CD14-positive monocyte (primary cell): ENCODE measurements around the gene OPA1. TPM values are rescaled to one million over a fixed set of nuclear protein-coding genes. Genes with fewer than 3 reads are reported as not detected.

Source experiments
- DNase-seq, 3 donors: peaks; one replicate each; pipeline ENCODE4 v3.0.0-alpha.2; 2011 to 2022
- H2AFZ ChIP-seq: 2 replicates; pipeline ENCODE4 v1.6.0; 2012; ENCODE audit warnings: mild to moderate bottlenecking, low read depth, low read length, inconsistent platforms; ENCODE audit not compliant: insufficient read depth, poor library complexity, severe bottlenecking
- H3K27ac ChIP-seq, 2 donors: 1 replicate in 1 of 2; 2 replicates in 1 of 2; pipeline ENCODE4 v1.5.1; 2012 to 2013; ENCODE audit warnings: low read length in 2 of 2, control low read depth in 1 of 2, inconsistent platforms in 1 of 2, low read depth in 1 of 2, mild to moderate bottlenecking in 1 of 2
- H3K27me3 ChIP-seq, 2 donors: one replicate each; pipeline versions ENCODE4 v1.6.0 to v1.6.1; 2011 to 2013; ENCODE audit warnings: low read length in 2 of 2; ENCODE audit not compliant: control insufficient read depth in 2 of 2, insufficient read depth in 2 of 2
- H3K36me3 ChIP-seq, 2 donors: replicated peaks in 1 of 2; 1 replicate in 1 of 2; 2 replicates in 1 of 2; pipeline versions ENCODE4 v1.5.1 to v1.6.1; 2012 to 2013; ENCODE audit warnings: low read length in 2 of 2, control low read depth in 1 of 2, inconsistent platforms in 1 of 2, mild to moderate bottlenecking in 1 of 2; ENCODE audit not compliant: insufficient read depth in 2 of 2, control insufficient read depth in 1 of 2
- H3K4me1 ChIP-seq, 2 donors: 1 replicate in 1 of 2; 2 replicates in 1 of 2; pipeline versions ENCODE4 v1.5.1 to v1.6.1; 2012 to 2013; ENCODE audit warnings: low read length in 2 of 2, control low read depth in 1 of 2, inconsistent platforms in 1 of 2, mild to moderate bottlenecking in 1 of 2, moderate library complexity in 1 of 2; ENCODE audit not compliant: insufficient read depth in 2 of 2, control insufficient read depth in 1 of 2
- H3K4me2 ChIP-seq: replicated peaks from 2 replicates; pipeline ENCODE3; 2012; ENCODE audit warnings: low read length, moderate library complexity, mild to moderate bottlenecking; ENCODE audit not compliant: poor library complexity, severe bottlenecking; ENCODE audit errors: extremely low read depth
- H3K4me3 ChIP-seq, 3 experiments: fragments of 200-600 bp in 1 of 3; sonication (generic) in 1 of 3; replicated peaks in 1 of 3; 1 replicate in 2 of 3; 2 replicates in 1 of 3; pipeline ENCODE4 v1.5.1; 2011 to 2013; ENCODE audit warnings: low read length in 3 of 3, mild to moderate bottlenecking in 3 of 3, control low read depth in 2 of 3, low read depth in 2 of 3, inconsistent platforms in 1 of 3, moderate library complexity in 1 of 3
- H3K79me2 ChIP-seq: 2 replicates; pipeline ENCODE4 v1.6.0; 2012; ENCODE audit warnings: mild to moderate bottlenecking, control low read depth, inconsistent platforms, low read length, moderate library complexity; ENCODE audit not compliant: insufficient read depth
- H3K9ac ChIP-seq: 2 replicates; pipeline ENCODE4 v1.6.0; 2017; ENCODE audit warnings: low read length, mild to moderate bottlenecking; ENCODE audit not compliant: insufficient read depth, poor library complexity, severe bottlenecking
- H3K9me3 ChIP-seq, 2 donors: replicated peaks in 1 of 2; 1 replicate in 1 of 2; 2 replicates in 1 of 2; pipeline versions ENCODE4 v1.5.1 to v1.6.1; 2012 to 2013; ENCODE audit warnings: low read length in 2 of 2, control low read depth in 1 of 2; ENCODE audit not compliant: control insufficient read depth in 1 of 2, insufficient read depth in 1 of 2
- H4K20me1 ChIP-seq: 2 replicates; pipeline ENCODE4 v1.6.0; 2012; ENCODE audit warnings: mild to moderate bottlenecking, low read length, control low read depth, moderate library complexity; ENCODE audit not compliant: insufficient read depth
- H3K27ac Mint-ChIP-seq, 7 donors: one replicate each; pipeline ENCODE4 v1.8.0; 2020; ENCODE audit warnings: mild to moderate bottlenecking in 7 of 7, mixed read lengths in 7 of 7, moderate library complexity in 6 of 7, inconsistent platforms in 2 of 7
- H3K27me3 Mint-ChIP-seq, 3 donors: one replicate each; pipeline ENCODE4 v1.8.0; 2021 to 2022; ENCODE audit warnings: low read depth in 3 of 3, mild to moderate bottlenecking in 3 of 3, mixed read lengths in 3 of 3, moderate library complexity in 3 of 3, inconsistent platforms in 1 of 3
- H3K36me3 Mint-ChIP-seq, 2 donors: one replicate each; pipeline ENCODE4 v1.8.0; 2020; ENCODE audit warnings: mixed read lengths in 2 of 2, inconsistent platforms in 1 of 2, mild to moderate bottlenecking in 1 of 2
- H3K4me1 Mint-ChIP-seq: one replicate; pipeline ENCODE4 v1.8.0; 2020; ENCODE audit warnings: mild to moderate bottlenecking, mixed read lengths
- H3K4me3 Mint-ChIP-seq, 2 donors: one replicate each; pipeline ENCODE4 v1.8.0; 2020; ENCODE audit warnings: mild to moderate bottlenecking in 2 of 2, mixed read lengths in 2 of 2, moderate library complexity in 1 of 2
- H3K9me3 Mint-ChIP-seq, 7 donors: one replicate each; pipeline ENCODE4 v1.8.0; 2020 to 2022; ENCODE audit warnings: mixed read lengths in 7 of 7, mild to moderate bottlenecking in 6 of 7, moderate library complexity in 6 of 7, inconsistent platforms in 2 of 7
- WGBS: methylation state at CpG from one replicate; pipeline ENCODE4 v1.1.5; 2013; ENCODE audit warnings: missing lambda C conversion rate; ENCODE audit not compliant: insufficient coverage; 5-methylcytosine and 5-hydroxymethylcytosine counted together
- intact Hi-C, 2 donors: fragments of 100-400 bp; cut with micrococcal nuclease; formaldehyde crosslinking; loops; one replicate each; pipeline versions ENCODE4 v1.15.0 to v1.15.1; 2023
- polyA plus RNA-seq, 3 donors: library from polyadenylated mRNA; depleted of rRNA in 1 of 3; unstranded in 2 of 3; stranded (reverse) in 1 of 3; fragments of 300-500 nt in 2 of 3; fragments of >200 nt in 1 of 3; fragmentation: Illumina TruSeq in 2 of 3; gene quantifications; 1 replicate in 2 of 3; 2 replicates in 1 of 3; pipeline ENCODE4 v1.2.3, GENCODE V29; 2012 to 2021
- TF ChIP-seq, protein P1 (sequence below): fragments of 200-600 bp; IDR thresholded peaks from one replicate; pipeline ENCODE4 v1.8.0; 2022; ENCODE audit warnings: antibody characterized with exemption, mild to moderate bottlenecking

OPA1 gene
- polyA plus RNA-seq, 3 donors, result 15.4 to 26.5 (median 18.1) TPM

DNA sequence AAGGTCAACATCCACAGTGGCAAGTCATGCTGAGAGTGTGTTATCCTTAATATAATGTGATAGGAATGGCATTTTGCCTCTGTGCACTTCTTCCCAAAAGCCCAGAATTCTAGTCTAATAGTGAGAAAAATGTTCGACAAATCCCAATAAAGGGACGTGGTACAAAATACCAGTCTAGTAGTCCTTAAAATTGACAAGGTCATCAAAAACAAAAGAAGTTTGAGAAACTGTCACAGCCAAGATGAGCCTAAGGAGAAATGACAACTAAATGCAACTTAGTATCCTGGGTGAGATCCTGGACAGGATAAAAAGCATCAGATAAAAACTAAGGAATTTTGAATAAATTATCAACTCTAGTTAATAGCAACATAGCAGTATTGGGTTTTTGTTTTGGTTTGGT, 23.9 kb upstream of the OPA1 start:
- no peak overlapping the region for H3K4me2 ChIP-seq
- DNase-seq, result no peak
- peaks cover 0 to under 1% (median 0%) of the 10 kb centered on the region in 7 donors for H3K9me3 Mint-ChIP-seq
- H3K4me1 Mint-ChIP-seq, result peaks cover 5% of the 10 kb centered on the region
- no peaks in the 10 kb centered on the region for H4K20me1 ChIP-seq
- H3K4me3 ChIP-seq, result no peak overlapping the region
- TF ChIP-seq, protein P1, sequence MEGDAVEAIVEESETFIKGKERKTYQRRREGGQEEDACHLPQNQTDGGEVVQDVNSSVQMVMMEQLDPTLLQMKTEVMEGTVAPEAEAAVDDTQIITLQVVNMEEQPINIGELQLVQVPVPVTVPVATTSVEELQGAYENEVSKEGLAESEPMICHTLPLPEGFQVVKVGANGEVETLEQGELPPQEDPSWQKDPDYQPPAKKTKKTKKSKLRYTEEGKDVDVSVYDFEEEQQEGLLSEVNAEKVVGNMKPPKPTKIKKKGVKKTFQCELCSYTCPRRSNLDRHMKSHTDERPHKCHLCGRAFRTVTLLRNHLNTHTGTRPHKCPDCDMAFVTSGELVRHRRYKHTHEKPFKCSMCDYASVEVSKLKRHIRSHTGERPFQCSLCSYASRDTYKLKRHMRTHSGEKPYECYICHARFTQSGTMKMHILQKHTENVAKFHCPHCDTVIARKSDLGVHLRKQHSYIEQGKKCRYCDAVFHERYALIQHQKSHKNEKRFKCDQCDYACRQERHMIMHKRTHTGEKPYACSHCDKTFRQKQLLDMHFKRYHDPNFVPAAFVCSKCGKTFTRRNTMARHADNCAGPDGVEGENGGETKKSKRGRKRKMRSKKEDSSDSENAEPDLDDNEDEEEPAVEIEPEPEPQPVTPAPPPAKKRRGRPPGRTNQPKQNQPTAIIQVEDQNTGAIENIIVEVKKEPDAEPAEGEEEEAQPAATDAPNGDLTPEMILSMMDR, result no peak
- intact Hi-C loops, result no loop called here
- H3K36me3 Mint-ChIP-seq, result no peaks in the 10 kb centered on the region
- no peaks in the 10 kb centered on the region for H3K36me3 ChIP-seq
- H3K27me3 Mint-ChIP-seq, result peaks cover 0 to 3% (median 1%) of the 10 kb centered on the region in 3 donors
- H3K27ac Mint-ChIP-seq, result no peak overlapping the region
- H3K79me2 ChIP-seq, result no peaks in the 10 kb centered on the region
- H3K27me3 ChIP-seq, result no peaks in the 10 kb centered on the region
- H3K9ac ChIP-seq, result no peak overlapping the region
- H3K4me3 Mint-ChIP-seq, result no peak overlapping the region
- no CpG with 5 or more reads among the region's 2 CpGs for WGBS
- H2AFZ ChIP-seq, result no peak overlapping the region
- H3K27ac ChIP-seq, result no peak overlapping the region
- no peaks in the 10 kb centered on the region for H3K9me3 ChIP-seq
- no peaks in the 10 kb centered on the region for H3K4me1 ChIP-seq

DNA sequence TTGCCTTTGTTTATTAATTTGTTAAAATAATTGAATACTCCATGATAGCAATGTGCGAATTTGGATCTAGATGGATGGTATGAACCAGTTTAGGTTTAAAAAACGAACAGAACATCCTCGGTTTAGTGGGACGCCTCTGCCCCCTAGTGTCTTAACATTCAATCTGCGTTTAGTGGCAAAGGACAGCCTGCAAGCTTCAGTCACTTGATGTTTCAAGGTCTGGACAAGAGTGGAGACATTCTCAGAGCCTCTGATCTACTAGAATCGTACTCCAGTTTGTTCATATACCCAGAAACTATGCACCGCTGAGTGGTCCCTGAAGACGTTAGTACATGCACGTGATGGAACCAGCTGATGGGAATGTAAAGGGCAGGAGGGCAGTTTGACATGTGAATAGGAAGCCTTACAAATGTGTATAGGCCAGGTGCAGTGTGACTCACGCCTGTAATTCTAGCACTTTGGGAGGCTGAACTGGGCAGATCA, 20.5 kb upstream of the OPA1 start:
- no peaks in the 10 kb centered on the region for H3K9me3 ChIP-seq
- intact Hi-C loops, result loop anchor here (5.0 to 10.0 kb wide), 3 partner anchors 110 to 758 kb away; no protein-coding TSS in a partner anchor
- Mint-ChIP-seq H3K9me3 (peaks cover 0 to 3% (median 0%) of the 10 kb centered on the region in 7 donors), H3K27me3 (peaks cover 0 to 3% (median 2%) of the 10 kb centered on the region in 3 donors), H3K4me1 (peaks cover 5% of the 10 kb centered on the region), H3K36me3 (no peaks in the 10 kb centered on the region), H3K27ac (no peak overlapping the region), H3K4me3 (no peak overlapping the region)
- H3K4me2 ChIP-seq, result no peak overlapping the region
- H3K36me3 ChIP-seq, result no peaks in the 10 kb centered on the region
- 13% methylated on average over 8 of the region's 10 CpGs for WGBS
- no peak overlapping the region for H2AFZ ChIP-seq
- H3K4me1 ChIP-seq, result no peaks in the 10 kb centered on the region
- no peak overlapping the region for H3K9ac ChIP-seq
- TF ChIP-seq, protein P1, result peak; percentile 86
- DNase-seq, result peak; percentile 30 to 43 (median 38)
- no peaks in the 10 kb centered on the region for H3K79me2 ChIP-seq
- no peaks in the 10 kb centered on the region for H3K27me3 ChIP-seq
- H3K27ac ChIP-seq, result no peak overlapping the region
- H4K20me1 ChIP-seq, result no peaks in the 10 kb centered on the region
- H3K4me3 ChIP-seq, result no peak overlapping the region
